ENCODE results near the gene TIPRL.

DNA sequence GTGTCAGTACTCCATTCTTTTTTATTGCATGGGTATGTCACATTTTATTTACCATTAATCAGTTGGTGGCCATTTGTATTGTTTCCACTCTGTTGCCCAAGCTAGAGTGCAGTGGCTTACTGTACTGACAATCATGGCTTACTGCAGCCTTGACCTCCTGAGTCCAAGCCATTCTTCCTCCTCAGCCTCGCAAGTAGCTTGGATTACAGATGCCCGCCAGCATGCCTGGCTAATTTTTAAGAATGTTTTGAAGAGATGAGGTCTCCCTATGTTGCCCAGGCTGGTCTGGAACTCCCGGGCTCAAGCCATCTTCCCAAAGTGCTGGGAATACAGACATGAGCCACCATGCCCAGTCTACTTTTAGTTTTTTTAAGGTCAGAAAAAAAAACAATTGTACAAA lies 46.2 kb downstream of the TIPRL start:
- no peak for TF ChIP-seq YY1 (IDR thresholded peaks at IDR 0.05; ENCODE audit: insufficient read depth, insufficient read length)
- no peak for TF ChIP-seq ZNF274 (IDR thresholded peaks at IDR 0.05; ENCODE audit: low read depth, low read length)

Measured in NT2/D1 (cell line).